Large intestine (tissue), 3 donors: ENCODE measurements around the gene SYT11. TPM values are rescaled to one million over a fixed set of nuclear protein-coding genes. Genes with fewer than 3 reads are reported as not detected.
"Not testable (repeated sequence)": the region's sequence is repeated elsewhere in the genome, so short reads cannot be mapped to it uniquely, and the experiment has no call there.

Experiments
- DNase-seq, 2 donors: peaks; one replicate each; pipeline versions ENCODE4 v3.0.0 to v3.0.0-alpha.2; 2013
- H3K27ac ChIP-seq: one replicate; pipeline ENCODE4 v1.5.1; 2013; ENCODE audit warnings: low read length
- H3K27me3 ChIP-seq: 2 replicates; pipeline ENCODE4 v1.6.1; 2013; ENCODE audit warnings: low read length; ENCODE audit not compliant: control insufficient read depth, insufficient read depth
- H3K36me3 ChIP-seq: 2 replicates; pipeline ENCODE4 v1.6.1; 2013; ENCODE audit warnings: low read length; ENCODE audit not compliant: control insufficient read depth, insufficient read depth
- H3K4me1 ChIP-seq: one replicate; pipeline ENCODE4 v1.6.1; 2013; ENCODE audit warnings: low read length; ENCODE audit not compliant: control insufficient read depth, insufficient read depth
- H3K4me3 ChIP-seq: one replicate; pipeline ENCODE4 v1.5.1; 2013; ENCODE audit warnings: low read length
- H3K9me3 ChIP-seq: one replicate; pipeline ENCODE4 v1.6.1; 2013; ENCODE audit warnings: mild to moderate bottlenecking, low read depth, low read length, moderate library complexity; ENCODE audit not compliant: control insufficient read depth
- WGBS: methylation state at CpG from one replicate; pipeline ENCODE4 v1.1.5; 2013; ENCODE audit warnings: low lambda C conversion rate; ENCODE audit not compliant: insufficient coverage; 5-methylcytosine and 5-hydroxymethylcytosine counted together
- polyA plus RNA-seq: library from polyadenylated mRNA; unstranded; fragments of 120-200 nt; gene quantifications from one replicate; pipeline ENCODE4 v1.2.1, GENCODE V29; 2013

Gene SYT11
- polyA plus RNA-seq, 1 donor: 19.0 TPM

DNA sequence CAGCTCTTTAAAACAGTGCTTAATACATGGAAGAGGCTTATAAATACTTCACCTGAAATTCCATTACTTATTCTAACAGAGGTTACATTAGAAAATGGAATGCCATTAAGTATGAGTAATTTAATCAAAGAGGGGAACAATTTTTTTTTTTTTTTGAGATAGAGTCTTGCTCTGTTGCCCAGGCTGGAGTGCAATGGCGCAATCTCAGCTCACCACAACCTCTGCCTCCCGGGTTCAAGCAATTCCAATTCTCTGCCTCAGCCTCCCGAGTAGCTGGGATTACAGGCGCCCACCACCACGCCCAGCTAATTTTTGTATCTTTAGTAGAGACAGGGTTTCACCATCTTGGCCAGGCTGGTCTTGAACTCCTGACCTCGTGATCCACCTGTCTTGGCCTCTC is 36.2 kb downstream of the SYT11 start:
- not testable (repeated sequence) for DNase-seq, H3K4me3 ChIP-seq, H3K27me3 ChIP-seq, H3K4me1 ChIP-seq, H3K27ac ChIP-seq, H3K9me3 ChIP-seq
- peaks cover 27% of the 10 kb centered on the region for H3K36me3 ChIP-seq
- WGBS: 100% methylated on average over 1 of the region's 6 CpGs

GRCh38 chr1:155896476-155896875 is 37.1 kb downstream of the SYT11 start:
- H3K27me3 ChIP-seq, H3K4me1 ChIP-seq, H3K9me3 ChIP-seq, DNase-seq, H3K27ac ChIP-seq, H3K4me3 ChIP-seq: not testable (repeated sequence)
- H3K36me3 ChIP-seq: peaks cover 36% of the 10 kb centered on the region
- WGBS: no CpG with 5 or more reads among the region's 8 CpGs

GRCh38 chr1:155897746-155898145 is 38.4 kb downstream of the SYT11 start:
- Histone ChIP-seq H3K4me1 (no peaks in the 10 kb centered on the region), H3K9me3 (no peaks in the 10 kb centered on the region), H3K36me3 (peaks cover 41% of the 10 kb centered on the region), H3K27ac (no peak overlapping the region), H3K4me3 (no peak overlapping the region), H3K27me3 (no peaks in the 10 kb centered on the region)
- WGBS: no CpG with 5 or more reads among the region's 1 CpG
- DNase-seq: no peak

DNA sequence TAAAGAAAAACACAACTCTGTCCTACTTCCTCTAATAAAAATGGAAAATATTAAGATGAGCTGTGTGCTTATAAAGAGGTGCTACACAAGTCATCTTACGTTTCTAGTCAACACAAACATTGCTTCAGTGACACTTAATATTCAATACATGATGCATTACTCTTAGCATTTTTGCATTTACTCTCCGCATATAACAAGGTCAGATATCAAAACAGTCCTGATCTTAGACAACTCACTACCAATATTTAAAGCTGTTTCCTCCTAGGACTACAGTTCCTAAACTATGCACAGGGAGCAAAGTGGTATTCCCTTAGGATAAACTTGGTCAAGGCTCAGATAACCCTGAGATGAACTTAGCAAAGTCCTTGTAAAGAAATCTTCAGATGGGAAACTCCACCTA is 39.5 kb downstream of the SYT11 start:
- Histone ChIP-seq H3K4me3 (no peak overlapping the region), H3K9me3 (no peaks in the 10 kb centered on the region), H3K27ac (no peak overlapping the region), H3K36me3 (peaks cover 46% of the 10 kb centered on the region), H3K4me1 (no peaks in the 10 kb centered on the region), H3K27me3 (no peaks in the 10 kb centered on the region)
- WGBS: 100% methylated on average over 1 of the region's 2 CpGs
- no peak for DNase-seq

DNA sequence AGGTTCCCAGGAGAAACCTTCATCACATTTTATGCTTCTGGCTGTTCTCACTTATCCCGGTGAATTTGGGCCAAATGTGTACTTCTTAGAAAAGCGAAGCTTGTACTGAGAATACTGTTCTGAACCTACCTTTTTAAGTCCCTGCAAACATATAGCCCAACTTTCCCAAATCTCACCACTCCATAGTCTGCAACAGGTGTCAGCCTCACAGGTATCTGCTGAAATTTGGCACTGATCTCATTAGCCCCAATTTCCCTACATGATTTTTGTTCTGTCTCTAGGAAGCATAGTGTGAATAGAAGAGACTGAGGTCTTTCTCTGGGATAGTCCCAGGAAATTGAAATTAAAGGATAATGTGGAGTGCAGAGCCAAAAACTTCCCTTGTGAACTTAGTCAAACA is 40.3 kb downstream of the SYT11 start:
- H3K4me1 ChIP-seq: no peaks in the 10 kb centered on the region
- no peaks in the 10 kb centered on the region for H3K9me3 ChIP-seq
- DNase-seq: no peak
- H3K27me3 ChIP-seq: no peaks in the 10 kb centered on the region
- H3K36me3 ChIP-seq: peaks cover 54% of the 10 kb centered on the region
- H3K27ac ChIP-seq: no peak overlapping the region
- WGBS: no CpG with 5 or more reads among the region's 2 CpGs
- H3K4me3 ChIP-seq: no peak overlapping the region

GRCh38 chr1:155900161-155900560 is 40.8 kb downstream of the SYT11 start:
- no peaks in the 10 kb centered on the region for H3K4me1 ChIP-seq
- no peaks in the 10 kb centered on the region for H3K27me3 ChIP-seq
- H3K27ac ChIP-seq: no peak overlapping the region
- DNase-seq: no peak
- no peak overlapping the region for H3K4me3 ChIP-seq
- no CpG with 5 or more reads among the region's 4 CpGs for WGBS
- H3K9me3 ChIP-seq: no peaks in the 10 kb centered on the region
- H3K36me3 ChIP-seq: peaks cover 59% of the 10 kb centered on the region

GRCh38 chr1:155904261-155904660 is 44.9 kb downstream of the SYT11 start:
- H3K4me1 ChIP-seq: no peaks in the 10 kb centered on the region
- WGBS: no CpG with 5 or more reads among the region's 12 CpGs
- peaks cover 74% of the 10 kb centered on the region for H3K36me3 ChIP-seq
- H3K4me3 ChIP-seq: no peak overlapping the region
- H3K9me3 ChIP-seq: no peaks in the 10 kb centered on the region
- DNase-seq: no peak
- no peak overlapping the region for H3K27ac ChIP-seq
- H3K27me3 ChIP-seq: no peaks in the 10 kb centered on the region

DNA sequence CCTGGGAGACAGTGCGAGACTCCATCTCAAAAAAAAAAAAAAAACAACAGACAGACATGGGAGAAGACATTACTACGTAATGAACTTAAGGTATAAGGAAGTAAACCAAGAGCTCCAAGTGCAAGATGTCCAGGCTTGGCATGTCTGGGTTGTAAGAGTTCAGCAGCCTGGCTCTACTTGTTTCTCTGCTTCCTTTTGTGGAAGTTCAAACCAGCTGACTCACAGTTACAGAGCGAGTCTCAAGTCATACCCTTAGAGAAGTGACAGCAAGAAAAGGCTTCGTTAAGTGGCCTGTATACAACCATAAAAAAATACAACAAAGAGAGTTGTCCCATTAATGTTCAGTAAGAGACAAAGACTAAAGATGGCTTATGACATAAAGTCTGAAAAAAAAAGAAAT is 50.5 kb downstream of the SYT11 start:
- Histone ChIP-seq H3K36me3 (peaks cover 53% of the 10 kb centered on the region), H3K4me1 (no peaks in the 10 kb centered on the region), H3K9me3 (no peaks in the 10 kb centered on the region), H3K4me3 (peak overlapping the region; percentile 68), H3K27ac (peak overlapping the region; percentile 86), H3K27me3 (no peaks in the 10 kb centered on the region)
- DNase-seq: peak; percentile 36 to 50
- 76% methylated on average over 2 of the region's 4 CpGs for WGBS

DNA sequence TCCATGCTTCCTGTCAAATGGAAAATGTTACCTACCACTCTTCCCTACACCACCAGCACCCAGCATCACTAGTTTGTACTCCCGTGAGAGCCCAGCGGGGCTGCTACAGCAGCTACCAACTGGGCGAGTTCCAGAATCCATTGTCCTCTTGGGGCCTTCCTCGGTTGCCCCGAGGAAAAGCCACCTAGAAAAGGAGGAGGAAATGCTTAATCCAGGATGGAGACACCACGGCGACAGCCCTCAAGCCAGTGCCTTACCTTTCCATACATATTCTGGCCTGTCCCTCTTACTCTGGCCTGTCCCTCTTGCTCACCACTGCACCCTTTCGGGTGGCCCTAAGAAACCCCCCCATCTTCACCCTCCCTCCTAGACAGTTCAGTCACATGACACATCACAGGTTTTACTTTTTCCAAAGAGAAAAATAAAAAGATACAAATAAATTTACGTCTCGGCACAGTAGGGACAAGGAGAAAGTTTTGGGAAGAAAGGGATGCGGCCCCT is 51.3 kb downstream of the SYT11 start:
- Histone ChIP-seq H3K27ac (peak overlapping the region; percentile 86), H3K4me1 (no peaks in the 10 kb centered on the region), H3K4me3 (peak overlapping the region; percentile 68), H3K27me3 (no peaks in the 10 kb centered on the region), H3K36me3 (peaks cover 53% of the 10 kb centered on the region), H3K9me3 (no peaks in the 10 kb centered on the region)
- no CpG with 5 or more reads among the region's 11 CpGs for WGBS
- peak in 1 of 2 donors; percentile 65 for DNase-seq

DNA sequence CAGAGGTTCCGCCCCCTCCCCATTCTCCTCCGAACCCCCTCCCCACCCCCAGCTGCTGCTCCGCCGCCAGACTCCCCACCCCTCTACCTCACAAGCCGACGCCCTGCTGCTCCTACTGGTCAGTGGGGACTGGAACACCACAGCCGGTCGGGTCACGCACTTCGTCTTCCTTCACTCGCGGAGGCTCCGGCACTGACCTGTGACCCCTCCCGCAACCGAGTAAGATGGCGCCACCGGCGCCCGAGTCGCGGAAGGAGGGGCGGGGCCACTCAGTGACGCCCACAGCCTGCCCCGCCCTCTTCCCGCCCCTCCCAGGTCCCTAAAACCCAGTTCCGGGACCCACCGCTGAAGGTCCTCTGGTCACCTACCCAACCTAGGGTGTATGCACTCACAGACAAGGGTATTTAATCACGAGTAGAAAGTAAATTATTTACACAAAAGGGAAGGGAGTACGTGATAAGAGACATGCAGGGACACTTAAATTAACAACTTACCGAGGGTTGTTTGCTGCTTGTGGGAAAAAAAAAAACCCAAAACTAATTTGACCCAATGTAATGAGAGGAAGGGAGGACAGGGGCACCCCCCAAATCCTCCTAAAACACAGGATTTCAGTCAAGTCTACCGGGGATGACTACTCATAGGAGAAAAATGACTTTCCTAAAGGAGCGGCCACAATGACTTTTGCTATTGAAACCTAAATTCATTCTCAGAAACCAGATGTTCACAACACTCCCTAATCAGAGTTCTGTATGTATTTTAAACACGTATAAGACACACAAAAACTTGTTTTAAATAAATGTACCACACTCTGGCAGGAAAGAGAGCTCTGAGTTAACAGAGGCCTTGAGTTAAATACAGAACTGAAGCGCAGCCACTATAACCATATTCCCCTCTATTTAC is 52.0 kb downstream of the SYT11 start, which contains the start of gene RIT1:
RIT1 (minus strand) TSS at position 194 of the 900 bp plus-strand sequence. CDS start 588 bp downstream, outside the sequence.
- H3K27ac ChIP-seq: peak within 1 kb of the TSS; percentile 86
- no peaks in the 10 kb centered on the region for H3K27me3 ChIP-seq
- H3K9me3 ChIP-seq: no peaks in the 10 kb centered on the region
- peak within 1 kb of the TSS; percentile 68 for H3K4me3 ChIP-seq
- H3K4me1 ChIP-seq: no peaks in the 10 kb centered on the region
- H3K36me3 ChIP-seq: peaks cover 55% of the 10 kb centered on the region
- 0% methylated on average over 2 of the region's 34 CpGs for WGBS
- DNase-seq: peak; percentile 85 to 91
